GM18858 (cell line): Measurements from ENCODE around the gene PKD2.
"Not testable (repeated sequence)": the region's sequence is repeated elsewhere in the genome, so short reads cannot be mapped to it uniquely, and the experiment has no call there.

Source experiments
- ATAC-seq: cut with Tn5 transposase; IDR thresholded peaks from one replicate; pipeline ENCODE4 v1.9.1; 2021; ENCODE audit not compliant: unreplicated experiment

The PKD2 gene

DNA sequence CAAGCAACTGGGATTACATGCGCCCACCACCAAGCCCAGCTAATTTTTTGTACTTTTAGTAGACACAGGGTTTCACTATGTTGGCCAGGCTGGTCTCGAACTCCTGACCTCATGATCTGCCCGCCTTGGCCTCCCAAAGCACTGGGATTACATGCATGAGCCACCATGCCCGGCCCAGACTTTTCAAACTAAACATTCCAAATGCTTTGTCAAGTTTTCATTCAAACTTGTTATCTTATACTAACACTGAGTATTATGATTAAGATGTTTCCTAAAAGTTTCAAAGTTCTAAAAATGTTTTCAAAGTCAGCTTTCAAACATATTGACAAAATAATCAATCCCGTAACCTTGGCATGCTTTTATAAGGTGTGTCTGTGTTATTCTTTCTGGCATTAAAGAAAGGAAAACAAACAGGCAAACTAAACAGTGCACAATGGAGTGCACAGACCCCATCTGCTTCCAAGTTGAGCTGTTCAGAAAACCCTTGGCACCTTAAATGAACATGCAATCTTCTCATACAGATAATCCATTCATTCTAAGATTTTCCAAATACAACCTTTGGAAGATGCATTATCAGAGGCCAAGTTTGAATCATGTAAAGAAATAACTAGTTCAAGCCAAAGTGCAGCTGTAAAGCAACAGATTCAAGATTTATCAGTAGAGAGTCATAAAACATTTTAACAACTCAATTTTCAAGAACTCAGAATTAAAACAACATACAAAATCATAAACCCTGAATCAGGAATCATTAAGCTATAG is 101.9 kb downstream of the PKD2 start:
- no peak for ATAC-seq

DNA sequence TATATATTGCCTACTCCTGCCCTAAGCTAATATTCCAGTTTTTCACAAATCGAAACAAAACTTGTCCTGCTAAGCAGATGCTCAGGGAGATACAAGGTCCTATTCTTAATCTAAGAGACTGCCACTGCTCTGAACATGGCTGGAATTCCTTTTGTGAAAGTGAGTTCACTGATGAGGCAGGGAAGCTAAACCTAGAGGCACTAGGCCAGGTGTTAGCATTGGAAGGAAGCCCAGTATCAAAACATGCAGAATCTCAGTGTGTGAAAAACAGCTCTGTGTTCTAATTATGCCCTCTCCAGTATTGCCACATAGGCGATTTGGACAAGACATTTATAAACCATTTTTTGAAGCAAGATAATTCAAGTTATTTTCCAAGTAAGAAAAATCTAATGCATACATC is 103.4 kb downstream of the PKD2 start:
- ATAC-seq, result no peak

DNA sequence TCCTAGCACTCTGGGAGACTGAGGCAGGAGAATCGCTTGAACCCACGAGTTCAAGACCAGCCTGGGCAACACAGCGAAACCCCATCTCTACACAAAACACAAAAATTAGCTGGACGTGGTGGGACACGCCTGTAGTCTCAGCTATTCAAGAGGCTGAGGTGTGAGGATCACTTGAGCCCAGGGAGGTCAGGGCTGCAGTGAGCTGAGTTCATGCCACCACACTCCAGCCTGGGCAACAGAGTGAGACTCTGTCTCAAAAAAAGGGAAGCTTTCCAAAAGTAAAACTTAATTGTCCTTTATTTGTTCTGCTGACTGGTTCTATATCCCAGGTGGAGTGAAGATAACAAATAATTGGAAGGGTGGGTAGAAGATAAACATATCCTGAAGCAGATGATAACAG is 105.4 kb downstream of the PKD2 start:
- no peak for ATAC-seq

DNA sequence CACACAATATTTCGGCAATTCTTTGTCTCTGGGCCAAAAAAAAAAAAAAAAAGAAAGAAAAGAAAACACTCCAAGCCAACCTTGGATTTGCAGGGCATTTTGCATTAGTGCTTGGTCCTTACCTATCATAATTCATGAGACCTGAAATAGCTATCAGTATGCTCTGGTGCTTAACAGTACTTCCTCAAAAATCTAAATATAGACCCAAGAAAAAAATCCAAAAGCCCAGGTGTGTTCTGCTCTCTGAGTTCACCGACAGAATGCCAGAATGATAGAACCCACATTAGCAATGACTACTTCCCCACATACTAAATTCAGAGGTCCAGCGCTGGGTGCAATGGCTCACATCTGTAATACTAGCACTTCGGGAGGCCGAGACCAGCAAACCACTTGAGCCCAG is 108.2 kb downstream of the PKD2 start:
- no peak for ATAC-seq

DNA sequence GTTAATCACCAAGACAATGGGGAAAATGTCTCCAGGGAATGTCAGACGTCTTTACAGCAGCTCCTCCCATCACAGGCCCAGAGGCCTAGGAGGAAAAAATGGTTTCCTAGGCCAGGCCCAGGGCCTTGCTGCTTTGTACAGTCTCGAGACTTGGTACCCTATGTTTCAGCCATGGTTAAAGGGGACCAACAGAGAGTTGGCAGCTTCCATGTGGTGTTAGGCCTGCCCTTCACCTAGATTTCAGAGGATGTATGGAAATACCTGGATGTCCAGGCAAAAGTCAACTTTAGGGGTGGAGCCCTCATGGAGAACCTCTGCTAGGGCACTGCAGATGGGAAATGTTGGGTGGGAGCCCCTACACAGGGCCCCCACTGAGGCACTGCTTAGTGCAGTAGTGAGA is 112.5 kb downstream of the PKD2 start:
- no peak for ATAC-seq

DNA sequence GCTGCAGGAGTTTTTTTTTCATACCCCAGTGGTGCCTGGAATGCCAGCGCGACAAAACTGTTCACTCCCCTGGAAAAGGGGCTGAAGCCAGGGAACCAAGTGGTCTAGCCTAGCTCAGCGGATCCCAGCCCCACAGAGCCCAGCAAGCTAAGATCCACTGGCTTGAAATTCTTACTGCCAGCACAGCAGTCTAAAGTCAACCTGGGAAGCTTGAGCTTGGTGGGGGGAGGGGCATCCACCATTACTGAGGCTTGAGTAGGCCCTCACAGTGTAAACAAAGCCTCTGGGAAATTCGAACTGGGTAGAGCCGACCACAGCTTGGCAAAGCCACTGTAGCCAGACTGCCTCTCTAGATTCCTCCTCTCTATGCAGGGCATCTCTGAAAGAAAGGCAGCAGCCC is 114.8 kb downstream of the PKD2 start:
- ATAC-seq, result not testable (repeated sequence)
